CMK (cell line): ENCODE data around the gene ZMAT3.
A peak's percentile ranks its signal among the peaks of the same experiment; 100 is the strongest.
"Not testable (repeated sequence)": the region's sequence is repeated elsewhere in the genome, so short reads cannot be mapped to it uniquely, and the experiment has no call there.

Experiments
- DNase-seq: peaks from one replicate; pipeline ENCODE4 v3.0.0-alpha.2; 2010; ENCODE audit warnings: low read depth

The ZMAT3 gene

GRCh38 chr3:179071323-179072099, at the start of gene ZMAT3:
TSS of gene ZMAT3 (minus strand) at chr3:179071809. CDS start at chr3:179067752, 4,057 bp downstream.
- peak; percentile 60 for DNase-seq

- DNase-seq = no peak
These were observed 45.2 kb upstream of the ZMAT3 start for GRCh38 chr3:179116816-179117215.

DNA sequence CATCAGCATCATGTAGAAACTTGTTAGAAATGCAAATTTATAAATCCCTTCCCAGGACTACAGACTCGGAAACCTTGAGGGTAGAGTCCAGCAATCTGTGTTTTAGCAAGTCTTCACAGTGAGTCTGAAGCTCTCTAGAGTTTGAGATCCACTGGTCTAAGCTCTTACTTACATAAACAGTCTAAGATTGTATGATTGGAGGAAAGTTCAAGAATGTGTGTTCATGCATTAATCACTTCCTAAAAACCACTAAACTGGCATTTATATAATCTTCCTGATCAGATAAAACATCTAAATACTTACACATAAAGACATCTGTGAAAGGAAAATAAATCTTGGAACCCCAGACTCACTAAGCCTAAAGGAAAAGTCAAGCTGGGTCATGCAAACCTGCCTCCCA, 43.8 kb upstream of the ZMAT3 start:
- not testable (repeated sequence) for DNase-seq

GRCh38 chr3:179113903-179114302, 42.3 kb upstream of the ZMAT3 start:
- DNase-seq = no peak

- no peak for DNase-seq
These were observed 36.5 kb upstream of the ZMAT3 start for GRCh38 chr3:179108086-179108485.

- no peak for DNase-seq
These were observed 36.0 kb upstream of the ZMAT3 start for GRCh38 chr3:179107617-179108016.

DNA sequence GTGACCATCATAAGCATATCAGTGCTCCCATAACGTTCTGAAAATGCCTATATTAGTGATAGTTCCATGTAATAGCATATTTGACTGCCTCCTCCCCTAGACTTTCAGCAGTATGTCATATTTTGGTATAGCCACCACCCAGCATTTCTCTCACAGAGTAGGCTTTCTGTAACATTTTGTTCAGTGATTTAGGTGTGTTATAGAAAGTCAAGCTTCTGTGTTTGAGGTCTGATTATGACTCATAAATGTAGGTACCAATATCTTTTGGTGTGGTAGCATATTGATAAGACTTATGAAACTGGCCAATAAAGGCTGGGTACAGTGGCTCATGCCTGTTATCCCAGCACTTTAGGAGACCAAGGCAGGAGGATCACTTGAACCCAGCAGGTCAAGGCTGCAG, 34.3 kb upstream of the ZMAT3 start:
- no peak for DNase-seq

- no peak for DNase-seq
These were observed 29.0 kb upstream of the ZMAT3 start for GRCh38 chr3:179100652-179101051.

DNA sequence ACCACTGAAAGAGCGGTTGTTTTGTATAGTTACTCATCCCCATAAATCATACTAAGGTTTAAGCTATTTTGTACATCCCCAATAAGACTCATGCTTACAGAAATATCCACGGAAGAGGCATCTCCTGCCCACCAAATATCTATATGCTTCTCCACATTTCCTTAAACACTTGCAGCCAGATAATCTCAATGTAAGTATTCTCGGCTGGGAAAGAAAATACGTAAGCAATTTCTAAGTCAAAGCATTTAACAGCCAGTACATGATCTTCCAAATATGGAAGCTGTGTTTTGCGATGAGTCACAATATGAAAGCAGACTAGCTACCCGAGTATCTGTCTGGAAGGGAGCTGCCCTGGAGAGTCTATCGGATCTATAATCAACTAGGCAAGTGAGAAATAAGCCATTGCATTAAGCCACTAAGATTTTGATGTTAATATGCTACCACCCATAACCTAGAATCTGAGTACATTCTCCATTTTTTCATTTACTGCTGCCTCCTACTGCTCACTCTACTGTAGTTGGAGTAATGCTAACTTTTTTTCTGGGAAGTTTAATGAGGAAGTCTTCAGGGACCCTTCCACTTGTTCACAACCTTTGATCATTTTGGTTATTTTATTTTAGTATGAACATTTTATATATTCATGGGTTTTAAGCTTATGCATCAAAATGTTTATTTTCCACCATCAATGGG, 26.9 kb upstream of the ZMAT3 start:
- no peak for DNase-seq

DNA sequence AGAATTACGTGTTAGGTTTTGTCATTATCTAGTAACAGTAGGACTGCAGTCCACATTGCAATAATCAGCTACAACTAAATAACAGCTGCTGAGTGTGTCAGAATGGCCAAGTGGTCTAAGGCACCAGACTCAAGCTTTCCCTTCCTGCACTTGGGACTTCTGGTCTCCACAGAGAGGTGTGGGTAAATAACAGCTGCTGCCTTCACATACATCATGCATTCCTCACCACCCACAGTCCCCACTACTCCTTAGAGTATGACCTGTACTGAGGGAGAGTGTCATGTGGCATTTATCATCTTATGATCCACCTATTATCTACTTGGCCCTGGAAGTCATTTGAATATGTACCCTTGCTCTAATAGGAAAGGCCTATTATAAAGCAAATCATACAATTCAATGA, 22.2 kb upstream of the ZMAT3 start:
- no peak for DNase-seq

DNA sequence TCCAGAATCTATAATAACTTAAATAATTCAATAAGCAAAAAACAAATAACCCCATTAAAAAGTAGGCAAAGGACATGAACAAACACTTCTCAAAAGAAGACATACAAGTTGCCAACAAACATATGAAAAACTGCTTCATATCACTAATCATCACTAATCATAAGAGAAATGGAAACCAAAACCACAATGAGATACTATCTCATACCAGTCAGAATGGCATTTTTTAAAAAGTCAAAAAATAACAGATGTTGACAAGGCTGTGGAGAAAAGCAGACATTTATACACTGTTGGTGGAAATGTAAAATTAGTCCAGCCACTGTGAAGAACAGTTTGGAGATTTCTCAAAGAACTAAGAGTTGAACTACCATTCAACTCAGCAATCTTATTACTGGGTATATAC, 19.5 kb upstream of the ZMAT3 start:
- DNase-seq = no peak

- DNase-seq = peak; percentile 56
These were observed 16.7 kb upstream of the ZMAT3 start for GRCh38 chr3:179088306-179088705.

- no peak for DNase-seq
These were observed 12.4 kb upstream of the ZMAT3 start for GRCh38 chr3:179083977-179084376.

- DNase-seq = no peak
These were observed 10.8 kb upstream of the ZMAT3 start for GRCh38 chr3:179082416-179082815.

GRCh38 chr3:179081885-179082284, 10.3 kb upstream of the ZMAT3 start:
- no peak for DNase-seq

GRCh38 chr3:179079537-179079936, 7.9 kb upstream of the ZMAT3 start:
- no peak for DNase-seq

- no peak for DNase-seq
These were observed 4.8 kb upstream of the ZMAT3 start for GRCh38 chr3:179076243-179077027.

DNA sequence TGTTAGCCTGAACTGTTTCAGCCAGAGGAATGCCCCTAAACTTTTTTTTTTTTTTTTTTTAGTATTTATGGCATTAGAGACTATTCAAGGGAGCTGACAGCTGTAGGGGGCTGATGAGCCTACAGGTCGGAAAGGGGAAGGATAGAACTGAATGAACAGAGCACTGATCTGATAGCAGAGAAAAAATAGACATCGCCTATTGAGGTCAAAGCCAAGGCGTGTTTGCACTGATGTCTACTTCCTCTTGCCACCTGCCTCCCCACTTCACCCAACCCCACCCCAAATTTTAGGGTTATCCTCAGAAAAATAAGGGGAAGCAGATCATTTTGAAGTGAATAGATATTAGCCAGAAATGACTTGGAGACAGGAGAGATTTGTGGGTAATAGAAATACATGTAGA, 3.0 kb upstream of the ZMAT3 start:
- DNase-seq = peak; percentile 70

DNA sequence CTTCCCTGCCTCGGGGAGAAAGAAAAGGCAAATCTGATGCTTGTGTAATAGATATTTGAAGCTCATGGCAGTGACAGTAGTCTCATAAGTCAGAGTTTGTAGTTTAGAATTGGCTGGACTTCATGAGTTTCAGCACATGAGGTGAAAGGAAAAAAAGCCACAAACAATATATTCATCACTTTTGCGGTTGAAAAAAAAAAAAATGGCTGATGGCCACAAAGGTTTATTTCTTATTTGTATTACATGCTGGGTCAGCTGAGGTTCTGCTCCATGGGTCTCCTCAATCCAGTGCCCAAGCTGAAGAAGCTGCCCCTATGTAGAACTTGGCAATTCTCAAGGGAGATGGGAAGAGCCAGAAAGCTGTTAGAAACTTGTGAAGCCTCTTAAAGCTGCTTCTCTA, 2.2 kb upstream of the ZMAT3 start:
- no peak for DNase-seq

DNA sequence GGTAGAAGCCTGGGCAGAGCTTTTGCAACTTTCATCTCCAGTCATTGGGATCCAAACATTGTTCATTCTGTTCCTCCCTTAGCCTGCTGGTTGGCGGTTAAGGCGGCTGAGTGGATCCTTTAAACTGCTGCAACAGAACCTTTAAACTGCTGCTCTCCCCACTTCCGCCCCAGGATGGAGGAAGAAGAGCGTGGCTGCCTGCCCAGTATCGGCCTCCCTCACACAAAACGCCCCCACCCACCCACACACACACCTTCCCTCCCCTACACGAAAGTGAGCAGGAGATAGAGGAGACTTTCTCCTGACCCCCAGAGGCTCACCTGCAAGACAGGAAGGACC, 460 bp upstream of the ZMAT3 start:
- peak; percentile 25 for DNase-seq

DNA sequence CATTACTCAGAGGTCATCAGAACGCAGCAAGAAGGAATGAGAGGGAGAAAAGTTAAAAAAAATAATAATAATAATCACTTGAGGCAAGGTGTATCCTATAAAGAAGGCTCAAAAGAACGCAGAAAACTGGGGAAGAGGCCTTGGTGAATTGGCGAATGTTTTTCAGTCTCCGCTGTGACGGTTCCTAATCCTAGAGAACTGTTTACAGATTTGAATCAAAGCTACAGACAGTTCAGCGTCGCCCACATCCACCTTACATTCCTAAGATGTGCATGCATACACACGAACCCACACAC, 634 bp downstream of the ZMAT3 start:
- no peak for DNase-seq

DNA sequence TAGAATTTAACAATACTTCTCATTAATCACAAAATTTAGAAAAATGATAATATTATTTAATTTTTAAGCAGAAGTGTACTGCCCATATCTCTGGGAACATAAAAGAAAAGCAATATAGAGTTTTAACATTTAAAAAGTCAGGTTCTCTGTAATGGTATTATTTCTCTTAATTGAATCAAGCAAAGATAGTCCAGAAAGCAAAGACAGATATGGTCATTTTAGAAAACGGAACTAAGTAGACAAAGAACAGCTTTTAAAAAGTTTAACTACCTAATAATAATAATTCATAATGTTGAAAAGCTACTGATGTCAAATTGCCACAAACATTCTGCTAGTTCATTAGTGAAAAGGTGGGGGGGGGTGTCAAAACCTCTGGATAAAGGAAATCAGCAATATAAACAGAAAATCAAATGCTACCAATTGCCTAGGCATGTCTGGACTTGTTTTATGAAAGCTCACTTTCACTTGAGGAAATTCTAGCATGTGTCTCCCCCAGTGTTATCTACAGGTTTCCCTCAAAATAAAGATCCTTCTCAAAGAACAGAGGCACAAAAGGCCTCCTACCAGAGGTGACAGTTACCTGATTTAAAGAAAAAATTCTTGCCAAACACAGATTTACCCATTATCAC, 1.7 kb downstream of the ZMAT3 start:
- DNase-seq = no peak
